H9 (cell line): ENCODE data around the gene IFT80. TPM values are rescaled to one million over a fixed set of nuclear protein-coding genes. Genes with fewer than 3 reads are reported as not detected.

Source experiments
- DNase-seq: peaks from one replicate; pipeline ENCODE4 v3.0.0-alpha.2; 2017
- H2AFZ ChIP-seq: one replicate; pipeline ENCODE4 v1.6.1; 2013; ENCODE audit warnings: mild to moderate bottlenecking, low read length, control low read depth, moderate library complexity
- H2AK5ac ChIP-seq: 2 replicates; pipeline ENCODE4 v1.6.1; 2013; ENCODE audit warnings: low read length, control low read depth, mixed read lengths; ENCODE audit not compliant: insufficient read length
- H2BK120ac ChIP-seq: one replicate; pipeline ENCODE4 v1.6.1; 2013; ENCODE audit warnings: low read depth, mild to moderate bottlenecking, low read length, control low read depth, inconsistent platforms; ENCODE audit not compliant: poor library complexity, severe bottlenecking
- H2BK12ac ChIP-seq: 2 replicates; pipeline ENCODE4 v1.6.1; 2013; ENCODE audit warnings: low read length, control low read depth, mixed read lengths, low read depth; ENCODE audit not compliant: insufficient read length
- H2BK15ac ChIP-seq: 2 replicates; pipeline ENCODE4 v1.6.1; 2013; ENCODE audit warnings: low read depth, low read length, control low read depth
- H2BK20ac ChIP-seq: one replicate; pipeline ENCODE4 v1.6.1; 2013; ENCODE audit warnings: low read depth, mild to moderate bottlenecking, low read length, control low read depth, inconsistent platforms; ENCODE audit not compliant: poor library complexity, severe bottlenecking
- H2BK5ac ChIP-seq: 2 replicates; pipeline ENCODE4 v1.6.1; 2013; ENCODE audit warnings: low read length, control low read depth, mixed read lengths; ENCODE audit not compliant: insufficient read length
- H3K14ac ChIP-seq: 2 replicates; pipeline ENCODE4 v1.6.1; 2013; ENCODE audit warnings: low read length, control low read depth; ENCODE audit not compliant: insufficient read depth
- H3K18ac ChIP-seq: 2 replicates; pipeline ENCODE4 v1.6.1; 2013; ENCODE audit warnings: low read depth, mild to moderate bottlenecking, mixed read lengths, low read length, control low read depth; ENCODE audit not compliant: insufficient read length
- H3K23ac ChIP-seq: 2 replicates; pipeline ENCODE4 v1.6.1; 2013; ENCODE audit warnings: low read length, control low read depth, mixed read lengths, low read depth; ENCODE audit not compliant: insufficient read length
- H3K23me2 ChIP-seq: 2 replicates; pipeline ENCODE4 v1.6.1; 2013; ENCODE audit warnings: low read depth, mild to moderate bottlenecking, mixed read lengths, low read length, control low read depth; ENCODE audit not compliant: insufficient read length, poor library complexity, severe bottlenecking
- H3K27ac ChIP-seq: 2 replicates; pipeline ENCODE4 v1.5.1; 2013; ENCODE audit warnings: low read length, control low read depth, mixed read lengths, low read depth; ENCODE audit not compliant: insufficient read length
- H3K27me3 ChIP-seq: 2 replicates; pipeline ENCODE4 v1.6.1; 2013; ENCODE audit warnings: low read length, control low read depth, inconsistent platforms; ENCODE audit not compliant: insufficient read depth
- H3K4ac ChIP-seq: 2 replicates; pipeline ENCODE4 v1.6.1; 2013; ENCODE audit warnings: low read depth, mild to moderate bottlenecking, control low read depth, inconsistent platforms, low read length, moderate library complexity
- H3K4me1 ChIP-seq: 2 replicates; pipeline ENCODE4 v1.6.1; 2013; ENCODE audit warnings: low read length, control low read depth, inconsistent platforms; ENCODE audit not compliant: insufficient read depth
- H3K4me2 ChIP-seq: 2 replicates; pipeline ENCODE4 v1.6.1; 2013; ENCODE audit warnings: low read length, control low read depth, mixed read lengths; ENCODE audit not compliant: insufficient read length, insufficient read depth
- H3K56ac ChIP-seq: 2 replicates; pipeline ENCODE4 v1.6.1; 2013; ENCODE audit warnings: low read depth, mild to moderate bottlenecking, mixed read lengths, low read length, control low read depth; ENCODE audit not compliant: insufficient read length
- H3K79me1 ChIP-seq: 2 replicates; pipeline ENCODE4 v1.6.1; 2013; ENCODE audit warnings: low read depth, mild to moderate bottlenecking, moderate library complexity, low read length, control low read depth, inconsistent platforms; ENCODE audit not compliant: insufficient read depth, poor library complexity, severe bottlenecking
- H3K79me2 ChIP-seq: 2 replicates; pipeline ENCODE4 v1.6.1; 2013; ENCODE audit warnings: low read length, control low read depth, inconsistent platforms; ENCODE audit not compliant: insufficient read depth
- H3K9ac ChIP-seq: 2 replicates; pipeline ENCODE4 v1.6.1; 2013; ENCODE audit warnings: low read length, control low read depth, mixed read lengths; ENCODE audit not compliant: insufficient read length; ENCODE audit errors: extremely low read depth
- H3K9me3 ChIP-seq: one replicate; pipeline ENCODE4 v1.6.1; 2013; ENCODE audit warnings: low read depth, low read length, inconsistent platforms; ENCODE audit not compliant: control insufficient read depth
- H3T11ph ChIP-seq: one replicate; pipeline ENCODE4 v1.6.1; 2013; ENCODE audit warnings: mild to moderate bottlenecking, low read length, control low read depth, inconsistent platforms
- H4K20me1 ChIP-seq: one replicate; pipeline ENCODE4 v1.6.1; 2013; ENCODE audit not compliant: control insufficient read depth, insufficient read length, insufficient read depth
- H4K5ac ChIP-seq: 2 replicates; pipeline ENCODE4 v1.6.1; 2013; ENCODE audit warnings: low read depth, mild to moderate bottlenecking, mixed read lengths, low read length, control low read depth; ENCODE audit not compliant: insufficient read length
- H4K8ac ChIP-seq: replicated peaks from 2 replicates; pipeline ENCODE4 v1.6.1; 2013; ENCODE audit warnings: low read length, control low read depth, mixed read lengths, low read depth; ENCODE audit not compliant: insufficient read length
- H4K91ac ChIP-seq: 2 replicates; pipeline ENCODE4 v1.6.1; 2013; ENCODE audit warnings: low read depth, mild to moderate bottlenecking, moderate library complexity, mixed read lengths, low read length, control low read depth; ENCODE audit not compliant: insufficient read length
- H3K27ac Mint-ChIP-seq, 3 experiments: 2 replicates in 2 of 3; 3 replicates in 1 of 3; pipeline ENCODE4 v1.8.0; 2020 to 2021; ENCODE audit warnings: mixed read lengths in 3 of 3, mild to moderate bottlenecking in 1 of 3, moderate library complexity in 1 of 3
- H3K27me3 Mint-ChIP-seq: 2 replicates; pipeline ENCODE4 v1.8.0; 2021; ENCODE audit warnings: low read depth, mild to moderate bottlenecking, moderate library complexity, mixed read lengths
- H3K36me3 Mint-ChIP-seq, 3 experiments: 2 replicates in 2 of 3; 3 replicates in 1 of 3; pipeline ENCODE4 v1.8.0; 2020 to 2021; ENCODE audit warnings: low read depth in 3 of 3, mixed read lengths in 3 of 3; ENCODE audit not compliant: insufficient read depth in 1 of 3
- H3K4me1 Mint-ChIP-seq, 2 experiments: 2 replicates each; pipeline ENCODE4 v1.8.0; 2020; ENCODE audit warnings: mixed read lengths in 2 of 2
- H3K4me3 Mint-ChIP-seq, 2 experiments: 2 replicates in 1 of 2; 3 replicates in 1 of 2; pipeline ENCODE4 v1.8.0; 2020 to 2021; ENCODE audit warnings: mild to moderate bottlenecking in 2 of 2, mixed read lengths in 2 of 2, moderate library complexity in 1 of 2
- H3K9me3 Mint-ChIP-seq, 2 experiments: 2 replicates in 1 of 2; 3 replicates in 1 of 2; pipeline ENCODE4 v1.8.0; 2020; ENCODE audit warnings: mild to moderate bottlenecking in 2 of 2, mixed read lengths in 2 of 2, moderate library complexity in 1 of 2
- WGBS: extraction: QIAGEN DNeasy Blood & Tissue Kit; methylation state at CpG from one replicate; pipeline ENCODE4 v1.1.7; 2013; ENCODE audit warnings: missing lambda C conversion rate, low lambda C conversion rate, mixed read lengths; ENCODE audit not compliant: insufficient read length; ENCODE audit errors: extremely low coverage; 5-methylcytosine and 5-hydroxymethylcytosine counted together
- total RNA-seq: library from RNA; stranded (reverse); gene quantifications from 2 replicates; pipeline ENCODE4 v1.2.1, GENCODE V29; 2021
- TF ChIP-seq, protein P1 (sequence below): fragments of 200-600 bp; sonication (generic); conservative IDR thresholded peaks from 3 replicates; pipeline ENCODE4 v1.8.0; 2021; ENCODE audit warnings: antibody characterized with exemption, mild to moderate bottlenecking

IFT80 gene
- total RNA-seq, 1 experiment from 2014 or later: 29.0 TPM

DNA sequence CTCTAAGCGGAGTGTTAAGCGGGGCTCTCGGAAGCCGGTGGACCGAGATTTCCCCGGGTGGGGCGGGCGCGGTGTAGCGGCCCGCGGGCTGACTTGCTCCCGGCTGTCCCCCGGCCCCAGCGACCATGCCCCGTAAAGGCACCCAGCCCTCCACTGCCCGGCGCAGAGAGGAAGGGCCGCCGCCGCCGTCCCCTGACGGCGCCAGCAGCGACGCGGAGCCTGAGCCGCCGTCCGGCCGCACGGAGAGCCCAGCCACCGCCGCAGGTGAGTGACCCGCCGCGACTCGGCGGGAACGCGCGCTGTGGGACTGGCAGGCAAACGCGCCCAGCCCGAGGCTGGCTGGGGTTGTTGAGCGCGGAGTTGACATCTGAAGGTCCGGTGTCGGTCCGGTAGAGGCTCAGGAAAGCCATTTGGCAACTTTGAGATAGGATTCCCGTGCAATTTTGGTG lies 1.7 kb upstream of the IFT80 start:
- Histone ChIP-seq H3K4me2 (peak overlapping the region; percentile 95), H2BK20ac (no peak overlapping the region), H2BK5ac (no peak overlapping the region), H3K14ac (peak overlapping the region; percentile 84), H3K9me3 (no peaks in the 10 kb centered on the region), H4K91ac (no peak overlapping the region), H3K18ac (no peak overlapping the region), H3T11ph (no peak overlapping the region), H3K79me1 (no peaks in the 10 kb centered on the region), H2BK120ac (no peak overlapping the region), H3K27ac (no peak overlapping the region), H3K79me2 (peaks cover 32% of the 10 kb centered on the region; the same call in 1 of the 2 replicates), H3K9ac (peak overlapping the region; percentile 90), H4K20me1 (no peaks in the 10 kb centered on the region), H2BK12ac (no peak overlapping the region), H2AFZ (no peak overlapping the region), H3K4ac (no peak overlapping the region), H2AK5ac (no peak overlapping the region), H3K56ac (no peak overlapping the region), H3K23me2 (peaks cover 10% of the 10 kb centered on the region), H4K8ac (no peak overlapping the region), H3K27me3 (no peaks in the 10 kb centered on the region), H3K23ac (no peak overlapping the region), H3K4me1 (no peaks in the 10 kb centered on the region), H4K5ac (no peak overlapping the region), H2BK15ac (no peak overlapping the region)
- no CpG with 5 or more reads among the region's 51 CpGs for WGBS
- Mint-ChIP-seq H3K27ac (peak overlapping the region; percentile 66 to 95 (median 82); a peak in 5 of 7 replicates), H3K4me1 (peaks cover 36 to 42% of the 10 kb centered on the region in 2 experiments), H3K27me3 (peaks cover 3% of the 10 kb centered on the region; the same call in 1 of the 2 replicates), H3K36me3 (peaks cover 20 to 35% (median 32%) of the 10 kb centered on the region in 3 experiments), H3K9me3 (peaks cover 0 to 4% of the 10 kb centered on the region in 2 experiments; a peak in 1 of 5 replicates), H3K4me3 (peak overlapping the region; percentile 94 to 98)
- DNase-seq: no peak
- TF ChIP-seq, protein P1, sequence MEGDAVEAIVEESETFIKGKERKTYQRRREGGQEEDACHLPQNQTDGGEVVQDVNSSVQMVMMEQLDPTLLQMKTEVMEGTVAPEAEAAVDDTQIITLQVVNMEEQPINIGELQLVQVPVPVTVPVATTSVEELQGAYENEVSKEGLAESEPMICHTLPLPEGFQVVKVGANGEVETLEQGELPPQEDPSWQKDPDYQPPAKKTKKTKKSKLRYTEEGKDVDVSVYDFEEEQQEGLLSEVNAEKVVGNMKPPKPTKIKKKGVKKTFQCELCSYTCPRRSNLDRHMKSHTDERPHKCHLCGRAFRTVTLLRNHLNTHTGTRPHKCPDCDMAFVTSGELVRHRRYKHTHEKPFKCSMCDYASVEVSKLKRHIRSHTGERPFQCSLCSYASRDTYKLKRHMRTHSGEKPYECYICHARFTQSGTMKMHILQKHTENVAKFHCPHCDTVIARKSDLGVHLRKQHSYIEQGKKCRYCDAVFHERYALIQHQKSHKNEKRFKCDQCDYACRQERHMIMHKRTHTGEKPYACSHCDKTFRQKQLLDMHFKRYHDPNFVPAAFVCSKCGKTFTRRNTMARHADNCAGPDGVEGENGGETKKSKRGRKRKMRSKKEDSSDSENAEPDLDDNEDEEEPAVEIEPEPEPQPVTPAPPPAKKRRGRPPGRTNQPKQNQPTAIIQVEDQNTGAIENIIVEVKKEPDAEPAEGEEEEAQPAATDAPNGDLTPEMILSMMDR: no peak
